ENCODE data around the gene EFCAB14.
"Not testable (repeated sequence)": the region's sequence is repeated elsewhere in the genome, so short reads cannot be mapped to it uniquely, and the experiment has no call there.

The EFCAB14 gene

DNA sequence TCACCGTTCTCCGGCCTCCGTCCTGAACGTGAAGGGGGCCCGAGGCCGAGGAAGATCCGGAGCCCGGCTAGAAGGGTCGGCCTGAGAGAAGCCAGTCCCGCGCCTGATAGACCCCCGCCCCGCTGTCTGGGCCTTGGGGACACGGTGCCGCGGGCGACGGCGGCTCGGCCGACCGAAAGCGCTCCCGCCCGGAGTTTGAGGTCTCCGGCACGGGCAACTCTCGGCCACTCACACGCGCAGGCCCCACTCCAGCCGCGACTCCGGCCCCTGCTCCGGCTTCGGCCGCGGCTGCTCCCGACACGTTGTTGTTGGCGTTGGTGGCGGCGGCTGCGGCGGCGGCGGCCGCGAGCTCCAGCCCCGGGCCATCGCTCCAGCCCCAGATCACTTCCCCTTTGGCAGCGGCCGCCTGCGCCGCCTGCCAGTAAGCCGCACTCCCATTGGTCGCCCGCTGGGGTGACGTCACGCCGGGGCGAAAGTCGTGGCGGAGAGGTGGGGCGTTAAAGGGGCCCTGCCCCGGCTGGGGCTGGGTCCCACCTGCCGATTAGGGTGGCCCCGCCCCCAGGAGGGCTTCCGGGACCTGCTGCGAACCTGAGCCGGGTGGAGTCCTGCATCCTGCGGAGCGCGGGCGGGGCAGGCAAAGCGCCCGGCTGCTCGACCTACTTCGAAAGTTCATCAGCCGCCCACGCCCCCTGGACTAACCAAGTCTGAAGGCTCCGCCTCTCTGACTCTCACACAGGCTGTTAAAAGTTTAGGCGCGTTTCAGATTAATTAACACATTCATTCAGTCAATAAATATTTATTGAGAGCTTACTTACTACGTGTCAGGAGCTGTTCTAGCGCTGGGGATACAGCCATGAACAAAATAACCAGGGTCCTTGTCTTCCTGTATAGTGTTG, at the start of gene EFCAB14:
Gene EFCAB14 (minus strand): TSS at position 388 of the 896 bp plus-strand sequence. CDS start 1,027 bp downstream, outside the sequence.
- peak; percentile 85 for DNase-seq (ENCODE audit: low read depth)

DNA sequence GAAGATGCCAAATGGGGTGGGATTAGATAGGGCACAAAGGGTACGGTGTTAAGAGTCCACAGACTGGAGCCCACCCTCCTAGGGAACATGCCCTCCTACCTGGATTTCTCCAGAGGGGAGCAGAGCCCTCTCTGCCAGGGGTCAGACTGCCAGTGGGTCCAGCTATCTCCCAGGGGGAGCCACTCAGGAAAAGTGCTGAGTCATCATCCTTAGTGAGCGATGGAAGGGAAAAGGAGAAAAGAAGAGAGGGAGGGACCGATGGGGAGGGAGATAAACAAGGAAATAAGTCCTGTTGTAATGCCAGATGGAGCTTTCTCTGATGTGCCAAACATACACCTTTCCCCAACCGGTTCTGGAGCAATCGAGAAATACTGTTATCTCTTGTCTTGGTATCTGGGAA, 49.5 kb upstream of the EFCAB14 start:
- no peak for DNase-seq (ENCODE audit: low read depth)

DNA sequence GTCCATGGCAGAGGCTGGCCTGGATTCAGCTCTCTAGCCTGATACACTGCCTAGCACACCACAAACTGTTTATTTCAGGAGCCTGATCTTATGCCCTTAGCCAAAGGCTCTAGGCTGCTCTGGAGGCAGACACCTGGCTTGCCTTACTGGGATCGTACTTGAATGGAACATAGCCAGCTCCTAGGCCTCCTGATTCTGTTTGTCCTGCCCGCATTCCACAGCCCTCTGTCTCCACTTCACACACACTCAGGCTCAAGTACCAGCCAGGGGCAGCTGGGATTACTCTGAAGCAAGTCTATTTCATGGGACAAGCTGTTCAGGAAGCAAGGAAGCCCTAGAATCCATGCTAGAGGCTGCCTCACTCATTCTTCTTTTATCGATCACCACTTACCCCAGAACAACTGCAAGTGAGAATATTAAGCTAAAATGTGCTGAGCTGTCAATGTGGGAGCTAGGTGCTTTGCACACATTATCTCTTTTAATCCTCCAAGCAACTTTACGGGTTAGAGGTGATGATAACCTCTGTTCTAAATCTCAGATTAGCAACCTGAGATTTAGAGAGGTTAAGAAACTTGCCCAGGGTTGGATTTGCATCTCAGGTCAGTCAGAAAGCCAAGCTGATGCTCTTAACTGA, 48.9 kb upstream of the EFCAB14 start:
- no peak for DNase-seq (ENCODE audit: low read depth)

- DNase-seq (ENCODE audit: low read depth) = no peak
Observed at GRCh38 chr1:46764402-46764801, 45.5 kb upstream of the EFCAB14 start.

- no peak for DNase-seq (ENCODE audit: low read depth)
Observed at GRCh38 chr1:46761740-46762139, 42.8 kb upstream of the EFCAB14 start.

DNA sequence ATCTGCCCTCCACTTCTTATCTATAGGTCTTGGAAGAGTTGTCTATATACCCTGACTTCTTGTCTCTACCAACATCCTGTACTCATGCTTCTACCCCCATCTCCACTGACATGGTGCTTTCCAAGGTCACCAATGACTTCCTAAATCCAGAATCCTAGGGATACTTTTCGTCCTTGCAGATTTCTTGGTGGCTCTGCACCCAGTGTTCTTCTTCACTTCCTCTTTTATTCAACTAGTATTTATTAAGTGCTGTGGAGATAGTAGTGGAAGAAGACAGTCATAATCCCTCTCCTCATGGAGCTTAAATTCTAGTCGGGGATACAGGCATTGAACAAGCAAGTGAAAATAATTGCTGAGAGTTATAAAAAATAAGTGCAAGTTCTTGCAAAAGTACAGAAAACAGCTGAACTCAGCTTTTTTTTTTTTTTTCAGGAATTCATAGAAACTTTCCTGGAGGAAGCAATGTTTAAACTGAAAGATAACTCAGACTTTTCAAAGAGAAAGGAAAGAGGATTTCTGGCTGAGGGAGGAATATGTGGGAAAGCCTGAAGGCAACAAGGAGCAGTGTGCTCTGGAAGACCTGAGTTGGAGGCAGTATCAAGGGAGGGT, 41.7 kb upstream of the EFCAB14 start:
- no peak for DNase-seq (ENCODE audit: low read depth)

GRCh38 chr1:46757956-46758528, 39.1 kb upstream of the EFCAB14 start:
- DNase-seq (ENCODE audit: low read depth) = no peak

DNA sequence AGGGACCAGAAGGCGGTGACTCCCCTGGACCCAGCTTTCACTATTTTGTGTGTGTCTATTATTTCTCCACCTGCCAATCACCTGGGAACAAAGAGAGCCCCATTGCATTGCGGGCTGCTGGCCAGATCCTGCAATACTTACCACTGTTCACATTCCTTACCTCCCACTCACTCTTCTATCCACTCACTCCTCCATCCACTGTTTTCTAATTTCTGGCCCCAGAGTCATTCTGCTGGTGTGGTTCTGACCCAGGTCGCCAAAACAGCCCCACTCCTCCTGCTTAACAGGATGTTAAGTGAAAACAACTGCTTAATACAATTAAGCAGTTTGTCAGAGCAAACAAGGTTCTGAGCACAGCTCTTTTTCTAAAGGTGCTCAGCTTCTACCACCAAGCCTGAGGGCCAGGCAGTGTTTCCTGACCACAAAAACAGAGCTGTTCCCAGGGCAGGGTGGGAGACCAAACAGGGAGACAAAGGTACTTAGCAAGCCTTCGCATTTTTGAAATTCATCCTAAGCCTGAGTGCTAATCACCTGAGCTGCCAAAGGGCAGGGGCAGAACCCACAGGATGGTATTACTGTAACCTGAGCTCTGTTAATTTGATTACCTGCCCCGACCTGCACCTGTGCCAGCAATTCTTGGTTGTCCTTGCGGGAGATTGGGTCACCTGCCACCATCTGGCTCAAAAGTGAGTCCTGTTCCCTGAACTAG, 38.5 kb upstream of the EFCAB14 start:
- peak; percentile 30 for DNase-seq (ENCODE audit: low read depth)

DNA sequence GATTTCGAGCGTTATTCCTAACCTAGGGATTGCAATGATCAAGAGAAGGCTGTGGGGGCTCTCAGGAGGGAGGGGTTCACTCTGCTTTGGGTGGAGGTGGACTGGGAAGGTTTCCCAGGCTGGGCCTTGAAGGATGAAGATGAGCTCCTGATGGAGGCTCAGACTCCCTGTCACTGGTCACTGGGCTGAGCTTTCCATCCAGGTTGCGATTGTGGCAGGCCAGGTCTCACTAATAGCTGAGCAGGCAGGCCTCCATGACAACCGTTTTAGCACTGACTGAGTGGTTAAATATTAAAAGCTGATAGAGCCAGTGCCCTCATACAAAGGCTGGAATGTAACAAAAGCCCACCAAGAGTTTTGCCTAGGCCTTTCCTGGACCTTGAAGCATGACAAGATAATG, 36.2 kb upstream of the EFCAB14 start:
- DNase-seq (ENCODE audit: low read depth) = no peak

DNA sequence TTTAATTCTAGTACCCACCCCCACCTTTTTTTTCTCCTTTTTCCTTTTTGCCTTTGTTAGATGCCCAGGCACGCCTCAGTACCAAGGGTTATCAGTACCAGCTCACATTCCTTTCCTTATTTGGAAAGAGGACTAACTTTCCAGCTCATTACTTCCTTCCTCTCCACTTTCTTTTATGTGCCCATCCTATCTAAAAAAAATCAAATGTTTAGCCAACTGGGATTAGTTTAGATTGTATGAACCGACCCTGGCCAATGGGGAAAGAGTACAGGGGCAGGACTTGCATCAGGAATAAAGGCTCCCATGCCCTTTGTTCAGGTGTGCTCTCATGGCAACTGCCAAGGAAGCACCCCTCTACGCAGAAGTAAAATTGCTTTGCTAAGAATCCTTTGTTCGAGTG, 35.8 kb upstream of the EFCAB14 start:
- not testable (repeated sequence) for DNase-seq (ENCODE audit: low read depth)

DNA sequence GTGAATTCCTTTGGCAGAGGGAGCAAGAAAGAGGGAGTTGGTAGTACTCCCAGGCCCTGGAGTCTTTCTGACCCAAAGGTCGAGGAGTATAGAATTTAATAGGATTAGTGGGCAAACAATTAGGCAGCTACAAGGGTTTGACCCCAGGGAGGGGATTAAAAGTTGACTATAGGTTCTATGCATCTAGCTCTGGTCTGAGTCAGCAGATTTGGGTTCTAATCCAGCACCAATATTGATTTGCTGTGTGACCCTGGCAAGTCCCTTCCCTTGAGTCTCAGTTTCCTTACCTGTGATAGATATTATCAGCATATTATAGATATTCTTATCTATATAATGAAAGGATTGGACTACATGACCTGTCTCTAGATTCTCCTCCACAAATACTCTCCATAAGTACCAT, 35.1 kb upstream of the EFCAB14 start:
- DNase-seq (ENCODE audit: low read depth) = no peak

GRCh38 chr1:46749921-46750404, 31.0 kb upstream of the EFCAB14 start:
- DNase-seq (ENCODE audit: low read depth) = no peak

- DNase-seq (ENCODE audit: low read depth) = peak; percentile 7
Observed at GRCh38 chr1:46749404-46749803, 30.5 kb upstream of the EFCAB14 start.

- DNase-seq (ENCODE audit: low read depth) = peak; percentile 52
Observed at GRCh38 chr1:46747683-46748288, 28.9 kb upstream of the EFCAB14 start.

DNA sequence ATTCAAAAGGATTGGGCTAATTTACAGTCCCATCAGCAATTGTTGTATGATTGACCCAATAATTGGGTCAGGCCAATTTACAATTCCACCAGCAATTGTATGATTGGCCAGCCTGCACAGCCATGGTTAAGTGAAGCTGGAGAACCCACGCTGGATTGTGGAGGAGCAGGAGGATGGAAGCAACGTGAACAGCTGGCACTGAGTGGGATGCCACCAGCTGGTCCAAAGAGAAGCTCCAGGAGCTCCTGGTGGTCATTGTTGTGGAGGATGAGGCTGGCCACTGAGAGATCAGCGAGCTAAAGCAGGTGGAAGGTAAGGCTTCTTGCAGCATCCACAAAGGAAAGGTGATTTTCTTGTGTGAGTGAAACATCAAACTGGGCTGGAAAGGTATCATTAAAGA, 23.2 kb upstream of the EFCAB14 start:
- DNase-seq (ENCODE audit: low read depth) = no peak

DNA sequence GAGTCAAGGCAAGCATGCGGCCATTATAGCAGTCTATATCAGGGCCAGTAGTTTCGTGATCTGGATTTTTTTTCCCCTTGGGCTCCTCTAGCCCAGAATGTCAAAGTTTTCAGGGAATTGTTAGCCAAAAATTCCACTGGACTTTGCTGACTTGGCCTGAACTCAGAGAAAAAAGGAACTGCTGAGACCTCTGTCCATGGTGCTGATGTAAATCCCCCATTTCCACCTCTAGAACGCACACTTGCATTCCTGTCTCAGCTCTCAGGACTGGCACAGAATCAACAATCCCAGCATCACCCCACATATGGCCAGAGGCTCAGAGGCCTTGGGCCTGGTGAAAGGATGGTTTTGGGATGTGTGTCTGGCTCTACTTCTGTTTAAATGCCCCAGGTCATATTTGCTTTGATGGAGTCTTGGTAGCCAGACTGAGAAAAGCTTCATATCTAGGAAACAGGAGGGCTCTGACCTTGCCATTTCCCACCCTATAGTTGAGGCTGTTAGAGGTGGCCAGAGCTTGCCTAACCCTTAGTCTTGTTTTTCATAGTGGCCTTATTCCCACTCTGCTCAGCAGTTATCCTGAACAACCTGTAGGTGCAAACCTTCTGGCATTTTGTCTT, 16.9 kb upstream of the EFCAB14 start:
- peak; percentile 62 for DNase-seq (ENCODE audit: low read depth)

GRCh38 chr1:46728327-46728873, 9.5 kb upstream of the EFCAB14 start:
- DNase-seq (ENCODE audit: low read depth) = not testable (repeated sequence)

GRCh38 chr1:46725736-46726108, 6.8 kb upstream of the EFCAB14 start:
- peak; percentile 93 for DNase-seq (ENCODE audit: low read depth)

GRCh38 chr1:46724991-46725735, 6.2 kb upstream of the EFCAB14 start:
- DNase-seq (ENCODE audit: low read depth) = peak; percentile 81

- DNase-seq (ENCODE audit: low read depth) = no peak
Observed at GRCh38 chr1:46723901-46724300, 5.0 kb upstream of the EFCAB14 start.

Data from amniotic epithelial cell (primary cell).